GM12892 (cell line): ENCODE results near the gene LSM10.

Source experiments
- POLR2A ChIP-seq: IDR thresholded peaks from 2 replicates; pipeline ENCODE4 v1.6.1; 2011; ENCODE audit warnings: low read depth, low read length, control low read depth
- POLR2AphosphoS5 ChIP-seq: IDR thresholded peaks from 2 replicates; pipeline ENCODE4 v1.6.1; 2011; ENCODE audit warnings: low read depth, low read length, control low read depth

GRCh38 chr1:36392836-36393235 lies 4.9 kb downstream of the LSM10 start:
- TF ChIP-seq POLR2A (no peak), POLR2AphosphoS5 (no peak)
